GM12865 (cell line): Measurements from ENCODE around the gene NXPH1.

ENCODE experiments used
- DNase-seq: peaks from one replicate; pipeline ENCODE4 v3.0.0; 2010; ENCODE audit warnings: low read depth
- H3K4me3 ChIP-seq: 2 replicates; pipeline ENCODE4 v1.5.1; 2011; ENCODE audit warnings: mild to moderate bottlenecking, low read depth, low read length, control low read depth
- TF ChIP-seq, protein P1 (sequence below): IDR thresholded peaks from 2 replicates; pipeline ENCODE4 v1.5.1; 2011; ENCODE audit warnings: low read length, control low read depth, low read depth, inconsistent platforms; ENCODE audit not compliant: insufficient read depth; ENCODE audit errors: missing control alignments

NXPH1 gene

DNA sequence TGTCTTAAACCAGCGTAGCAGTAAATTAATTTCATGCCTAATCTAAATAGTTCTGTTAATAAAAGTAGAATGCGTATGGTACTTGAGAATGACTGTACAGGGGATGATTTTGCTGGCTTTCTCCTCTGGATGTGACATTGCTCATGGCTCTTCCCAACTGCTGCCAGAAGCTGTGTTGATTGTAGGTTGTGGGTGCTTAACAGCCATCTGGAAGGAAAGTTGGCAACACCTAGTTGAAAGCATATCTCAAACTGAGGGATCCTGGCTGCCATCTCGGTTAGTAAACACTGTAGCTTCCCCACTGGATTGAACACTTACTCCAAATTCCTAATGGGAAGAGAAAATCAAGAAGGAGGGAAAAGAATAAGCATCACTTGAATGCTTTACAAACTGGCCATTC, 130.9 kb downstream of the NXPH1 start:
- TF ChIP-seq, protein P1, sequence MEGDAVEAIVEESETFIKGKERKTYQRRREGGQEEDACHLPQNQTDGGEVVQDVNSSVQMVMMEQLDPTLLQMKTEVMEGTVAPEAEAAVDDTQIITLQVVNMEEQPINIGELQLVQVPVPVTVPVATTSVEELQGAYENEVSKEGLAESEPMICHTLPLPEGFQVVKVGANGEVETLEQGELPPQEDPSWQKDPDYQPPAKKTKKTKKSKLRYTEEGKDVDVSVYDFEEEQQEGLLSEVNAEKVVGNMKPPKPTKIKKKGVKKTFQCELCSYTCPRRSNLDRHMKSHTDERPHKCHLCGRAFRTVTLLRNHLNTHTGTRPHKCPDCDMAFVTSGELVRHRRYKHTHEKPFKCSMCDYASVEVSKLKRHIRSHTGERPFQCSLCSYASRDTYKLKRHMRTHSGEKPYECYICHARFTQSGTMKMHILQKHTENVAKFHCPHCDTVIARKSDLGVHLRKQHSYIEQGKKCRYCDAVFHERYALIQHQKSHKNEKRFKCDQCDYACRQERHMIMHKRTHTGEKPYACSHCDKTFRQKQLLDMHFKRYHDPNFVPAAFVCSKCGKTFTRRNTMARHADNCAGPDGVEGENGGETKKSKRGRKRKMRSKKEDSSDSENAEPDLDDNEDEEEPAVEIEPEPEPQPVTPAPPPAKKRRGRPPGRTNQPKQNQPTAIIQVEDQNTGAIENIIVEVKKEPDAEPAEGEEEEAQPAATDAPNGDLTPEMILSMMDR: no peak

DNA sequence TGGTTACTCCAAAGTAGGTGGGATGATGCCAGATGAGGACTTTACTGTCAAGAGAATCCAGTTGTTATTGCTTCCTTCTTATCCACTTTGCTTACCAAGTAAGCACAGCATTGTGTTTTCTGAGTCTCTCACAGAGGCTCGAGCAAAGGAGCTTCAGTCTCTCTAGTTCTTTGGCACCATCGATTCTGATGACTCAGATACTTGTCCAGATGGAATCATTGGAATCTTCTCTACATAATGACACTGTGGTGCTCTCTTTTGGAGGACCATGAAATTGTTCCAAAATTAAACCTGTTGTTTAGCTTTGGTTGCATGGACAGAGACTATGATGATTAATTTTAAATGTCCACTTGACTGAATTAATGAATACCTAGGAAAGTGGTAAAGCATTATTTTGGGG, 132.6 kb downstream of the NXPH1 start:
- H3K4me3 ChIP-seq: no peak overlapping the region
- no peak for DNase-seq
- TF ChIP-seq, protein P1: no peak

More for the DNA sequence above, 130.9 kb downstream of the NXPH1 start:
- H3K4me3 ChIP-seq: no peak overlapping the region
- DNase-seq: no peak

DNA sequence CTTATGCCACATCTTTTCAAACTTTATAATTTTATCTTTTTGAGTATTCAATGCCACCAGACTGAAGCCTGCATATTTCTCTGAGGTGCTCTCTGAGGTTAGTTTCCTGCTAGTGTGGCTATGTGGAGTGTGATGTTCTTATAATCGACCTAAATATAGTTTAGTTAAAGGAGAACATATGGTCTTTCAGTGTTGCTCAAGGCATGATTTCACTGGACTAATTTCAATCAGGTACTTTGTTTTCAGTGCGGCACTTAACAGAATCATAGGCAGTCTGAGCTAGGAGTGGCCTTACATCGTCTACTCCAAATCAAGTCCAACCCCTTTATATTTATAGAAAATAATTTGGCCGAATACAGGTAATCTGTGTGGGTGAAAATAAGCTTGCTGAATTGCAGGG, 134.2 kb downstream of the NXPH1 start:
- H3K4me3 ChIP-seq: no peak overlapping the region
- DNase-seq: no peak
- TF ChIP-seq, protein P1: no peak

DNA sequence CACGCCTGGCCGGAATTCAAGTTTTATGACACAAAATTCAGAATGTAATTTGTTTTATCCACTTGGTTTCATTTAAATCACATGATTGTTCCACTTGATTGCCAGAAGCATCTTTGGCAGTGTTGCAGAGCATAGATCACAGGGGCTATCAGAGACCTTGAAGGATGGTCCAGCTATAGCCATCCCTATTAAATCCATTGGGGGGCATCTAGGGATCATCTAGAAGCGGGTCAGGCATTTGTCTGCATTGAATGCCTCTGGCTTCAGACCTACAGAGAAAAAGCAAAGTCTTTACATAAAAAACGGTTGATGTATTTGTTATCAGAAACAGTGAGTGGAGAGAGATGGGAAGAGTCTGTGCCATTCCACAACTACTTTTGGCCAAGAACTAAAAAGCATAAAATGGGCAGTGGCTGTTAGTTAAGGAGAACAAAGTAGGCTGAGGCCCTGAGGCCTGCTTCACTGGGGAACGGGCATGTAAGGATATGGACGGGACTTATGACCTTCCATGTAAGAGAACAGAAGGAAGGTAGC, 146.3 kb downstream of the NXPH1 start:
- DNase-seq: no peak
- no peak overlapping the region for H3K4me3 ChIP-seq
- TF ChIP-seq, protein P1: no peak

DNA sequence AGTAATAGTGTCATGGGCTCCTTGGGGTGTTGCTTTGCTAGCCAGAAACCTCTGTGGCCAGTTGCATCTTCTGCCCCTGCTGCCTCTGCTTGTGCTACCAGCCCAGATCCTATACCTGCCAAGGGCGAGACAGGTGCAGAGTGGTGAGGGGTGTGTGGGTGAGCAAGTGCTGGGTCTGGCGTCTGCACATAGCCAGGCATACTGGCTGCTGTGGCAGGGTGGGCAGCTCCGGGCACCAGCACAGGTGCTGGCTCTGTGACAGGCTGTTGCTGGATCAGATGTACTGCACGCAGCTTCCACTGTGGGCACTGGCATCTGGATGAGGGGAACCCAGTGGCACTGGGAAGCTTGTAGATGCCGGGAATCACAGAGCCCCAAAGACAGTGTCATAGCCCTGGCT, 148.4 kb downstream of the NXPH1 start:
- TF ChIP-seq, protein P1: no peak
- H3K4me3 ChIP-seq: no peak overlapping the region
- DNase-seq: no peak

DNA sequence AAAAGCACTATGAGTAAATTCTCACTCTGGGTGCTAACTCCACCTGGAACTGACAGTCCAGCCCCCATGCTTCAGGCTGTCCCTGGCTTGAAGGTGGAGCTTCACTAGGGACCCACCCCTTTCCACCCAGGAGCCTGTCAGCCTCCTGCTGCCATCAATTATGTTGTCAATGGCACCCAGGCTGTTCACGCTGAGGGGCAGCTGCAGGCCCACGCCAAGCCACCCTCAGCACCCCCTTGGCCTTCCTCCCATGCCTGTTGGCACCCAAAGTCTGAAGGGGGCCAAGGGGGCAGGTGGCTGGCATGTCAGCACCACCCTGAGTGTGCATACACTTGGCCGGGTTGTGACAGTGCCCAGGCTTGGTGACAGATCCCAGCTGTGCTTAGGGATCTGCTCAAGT, 149.3 kb downstream of the NXPH1 start:
- TF ChIP-seq, protein P1: no peak
- no peak overlapping the region for H3K4me3 ChIP-seq
- DNase-seq: no peak

DNA sequence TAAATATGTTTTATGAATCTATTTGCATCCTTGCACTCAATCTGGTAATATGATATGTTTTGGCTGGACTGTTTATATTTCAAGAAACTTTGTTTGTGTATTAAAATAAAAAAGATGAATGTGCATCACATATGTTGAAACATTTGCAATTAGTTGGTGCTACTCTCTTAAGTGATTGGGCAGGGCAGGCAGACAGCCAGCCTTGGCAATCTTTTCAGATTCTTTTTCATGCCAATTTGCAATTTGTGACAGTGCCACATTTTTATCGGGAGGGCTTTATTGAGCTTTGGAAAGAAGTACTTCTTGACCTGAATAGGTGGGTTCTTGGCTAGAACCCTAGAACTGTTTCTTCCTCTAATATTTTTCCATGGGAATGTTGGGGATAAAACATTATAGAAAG, 152.2 kb downstream of the NXPH1 start:
- TF ChIP-seq, protein P1: no peak
- DNase-seq: no peak
- H3K4me3 ChIP-seq: no peak overlapping the region
